HepG2 (cell line): ENCODE results near the gene SCYGR6. TPM values are rescaled to one million over a fixed set of nuclear protein-coding genes. Genes with fewer than 3 reads are reported as not detected.

Source experiments
- ARHGAP35 ChIP-seq: sonication (generic); formaldehyde crosslinking; IDR thresholded peaks from 2 replicates; pipeline ENCODE4 v1.9.0; 2022; ENCODE audit warnings: mild to moderate bottlenecking, inconsistent platforms, moderate library complexity, missing genetic modification reagents, borderline replicate concordance
- ARNT ChIP-seq: fragments of 450-650 bp; IDR thresholded peaks from 2 replicates; pipeline ENCODE4 v1.6.1; 2017
- BCL6 ChIP-seq: IDR thresholded peaks from 2 replicates; pipeline ENCODE4 v1.6.1; 2016; ENCODE audit warnings: missing genetic modification reagents, missing compliant biosample characterization
- BRD4 ChIP-seq: sonication (generic); formaldehyde crosslinking; IDR thresholded peaks from 2 replicates; pipeline ENCODE4 v1.4.0; 2020; ENCODE audit warnings: missing genetic modification reagents
- CC2D1A ChIP-seq: sonication (generic); formaldehyde crosslinking; IDR thresholded peaks from 2 replicates; pipeline ENCODE4 v1.8.1; 2023; ENCODE audit warnings: mild to moderate bottlenecking, missing genetic modification reagents
- GATAD1 ChIP-seq: IDR thresholded peaks from 2 replicates; pipeline ENCODE4 v1.6.1; 2016; ENCODE audit warnings: missing genetic modification reagents, missing compliant biosample characterization
- HOXA7 ChIP-seq: sonication (generic); formaldehyde crosslinking; IDR thresholded peaks from 2 replicates; pipeline ENCODE4 v1.8.1; 2022; ENCODE audit warnings: mild to moderate bottlenecking, missing genetic modification reagents, moderate library complexity
- KLF11 ChIP-seq: IDR thresholded peaks from 2 replicates; pipeline ENCODE4 v1.6.1; 2016; ENCODE audit warnings: missing compliant biosample characterization
- KLF16 ChIP-seq, 2 experiments: sonication (generic) in 1 of 2; formaldehyde crosslinking in 1 of 2; IDR thresholded peaks; 2 replicates each; pipeline versions ENCODE4 v1.6.1 to v1.8.0; 2016 to 2023; ENCODE audit warnings: missing genetic modification reagents in 2 of 2, missing compliant biosample characterization in 1 of 2
- MYNN ChIP-seq: sonication (generic); formaldehyde crosslinking; IDR thresholded peaks from 2 replicates; pipeline ENCODE4 v1.4.0; 2020; ENCODE audit warnings: mild to moderate bottlenecking, low read depth, missing genetic modification reagents
- NFE2L1 ChIP-seq: sonication (generic); formaldehyde crosslinking; IDR thresholded peaks from 2 replicates; pipeline ENCODE4 v1.4.0; 2020; ENCODE audit warnings: missing genetic modification reagents, mild to moderate bottlenecking, borderline replicate concordance
- NR3C1 ChIP-seq: sonication (generic); formaldehyde crosslinking; IDR thresholded peaks from 2 replicates; pipeline ENCODE4 v1.4.0; 2020; ENCODE audit warnings: missing genetic modification reagents
- SOX13 ChIP-seq, 3 experiments: fragments of 450-650 bp in 1 of 3; sonication (generic) in 1 of 3; formaldehyde crosslinking in 1 of 3; IDR thresholded peaks in 2 of 3; conservative IDR thresholded peaks in 1 of 3; 2 replicates each; pipeline versions ENCODE4 v1.5.0 to v1.6.1; 2016 to 2020; ENCODE audit warnings: antibody characterized with exemption in 1 of 3, mild to moderate bottlenecking in 1 of 3, missing compliant biosample characterization in 1 of 3, missing genetic modification reagents in 1 of 3, moderate library complexity in 1 of 3
- SP4 ChIP-seq: sonication (generic); formaldehyde crosslinking; IDR thresholded peaks from 2 replicates; pipeline ENCODE4 v1.8.1; 2023; ENCODE audit warnings: mild to moderate bottlenecking, missing genetic modification reagents
- SP5 ChIP-seq: IDR thresholded peaks from 2 replicates; pipeline ENCODE4 v1.6.1; 2016; ENCODE audit warnings: low read depth, borderline replicate concordance
- THYN1 ChIP-seq: sonication (generic); formaldehyde crosslinking; IDR thresholded peaks from 2 replicates; pipeline ENCODE4 v1.8.1; 2023; ENCODE audit warnings: low read depth, mild to moderate bottlenecking, moderate library complexity, missing genetic modification reagents, borderline replicate concordance
- TSC22D2 ChIP-seq: sonication (generic); formaldehyde crosslinking; IDR thresholded peaks from 2 replicates; pipeline ENCODE4 v1.5.1; 2020; ENCODE audit warnings: missing genetic modification reagents, mild to moderate bottlenecking, borderline replicate concordance
- ZBTB3 ChIP-seq: sonication (generic); formaldehyde crosslinking; IDR thresholded peaks from 2 replicates; pipeline ENCODE4 v1.4.0; 2020; ENCODE audit warnings: low read depth, mild to moderate bottlenecking, moderate library complexity, missing genetic modification reagents, borderline replicate concordance
- ZEB1 ChIP-seq: IDR thresholded peaks from 2 replicates; pipeline ENCODE4 v1.6.1; 2012; ENCODE audit warnings: mild to moderate bottlenecking, low read depth, inconsistent platforms; ENCODE audit not compliant: insufficient replicate concordance
- ZMAT3 ChIP-seq: sonication (generic); formaldehyde crosslinking; conservative IDR thresholded peaks from 2 replicates; pipeline ENCODE4 v1.7.0; 2021; ENCODE audit warnings: missing genetic modification reagents
- ZNF30 ChIP-seq: sonication (generic); formaldehyde crosslinking; IDR thresholded peaks from 2 replicates; pipeline ENCODE4 v1.5.0; 2020; ENCODE audit warnings: mild to moderate bottlenecking, missing genetic modification reagents
- ZNF468 ChIP-seq: sonication (generic); formaldehyde crosslinking; IDR thresholded peaks from 2 replicates; pipeline ENCODE4 v1.8.0; 2022; ENCODE audit warnings: mild to moderate bottlenecking, moderate library complexity, missing genetic modification reagents
- ZNF547 ChIP-seq: sonication (generic); formaldehyde crosslinking; IDR thresholded peaks from 2 replicates; pipeline ENCODE4 v1.5.1; 2020; ENCODE audit warnings: mild to moderate bottlenecking, missing genetic modification reagents
- ZNF550 ChIP-seq: sonication (generic); formaldehyde crosslinking; IDR thresholded peaks from 2 replicates; pipeline ENCODE4 v1.4.0; 2020; ENCODE audit warnings: mild to moderate bottlenecking, missing genetic modification reagents, borderline replicate concordance
- ZSCAN31 ChIP-seq: sonication (generic); formaldehyde crosslinking; IDR thresholded peaks from 2 replicates; pipeline ENCODE4 v1.5.0; 2020; ENCODE audit warnings: low read depth, mild to moderate bottlenecking, missing genetic modification reagents
- polyA plus RNA-seq, 8 experiments: library from polyadenylated mRNA; depleted of rRNA in 3 of 8; stranded (reverse) in 7 of 8; unstranded in 1 of 8; fragments of >200 nt; fragmentation: Illumina TruSeq in 4 of 8; extraction: Trizol in 4 of 8; gene quantifications; 2 replicates each; pipeline versions ENCODE4 v1.2.1 to v1.2.3, GENCODE V29; 2011 to 2016; ENCODE audit warnings: low read depth in 4 of 8, missing spikeins in 1 of 8, mixed read lengths in 1 of 8; ENCODE audit not compliant: insufficient read depth in 1 of 8
- total RNA-seq, 5 experiments: library from RNA; depleted of rRNA; stranded (reverse); fragments of >200 nt; fragmentation: Illumina TruSeq; extraction: Trizol; gene quantifications; 2 replicates each; pipeline ENCODE4 v1.2.3, GENCODE V29; 2016; ENCODE audit warnings: low read depth in 1 of 5
- TF ChIP-seq, protein P1 (sequence below): sonication (generic); formaldehyde crosslinking; IDR thresholded peaks from 2 replicates; pipeline ENCODE4 v1.5.0; 2020; ENCODE audit warnings: mild to moderate bottlenecking, missing genetic modification reagents
- TF ChIP-seq, protein P2 (sequence below): sonication (generic); formaldehyde crosslinking; IDR thresholded peaks from 2 replicates; pipeline ENCODE4 v1.4.0; 2020; ENCODE audit warnings: missing genetic modification reagents, borderline replicate concordance
- TF ChIP-seq, protein P3 (sequence below): IDR thresholded peaks from 2 replicates; pipeline ENCODE4 v1.6.1; 2018; ENCODE audit warnings: missing genetic modification reagents, mild to moderate bottlenecking, missing compliant biosample characterization

SCYGR6 gene
- total and polyA plus RNA-seq, 2 of the 13 experiments (the other 11 are each of a cell fraction or from before 2014, with no cell fraction given): not detected

DNA sequence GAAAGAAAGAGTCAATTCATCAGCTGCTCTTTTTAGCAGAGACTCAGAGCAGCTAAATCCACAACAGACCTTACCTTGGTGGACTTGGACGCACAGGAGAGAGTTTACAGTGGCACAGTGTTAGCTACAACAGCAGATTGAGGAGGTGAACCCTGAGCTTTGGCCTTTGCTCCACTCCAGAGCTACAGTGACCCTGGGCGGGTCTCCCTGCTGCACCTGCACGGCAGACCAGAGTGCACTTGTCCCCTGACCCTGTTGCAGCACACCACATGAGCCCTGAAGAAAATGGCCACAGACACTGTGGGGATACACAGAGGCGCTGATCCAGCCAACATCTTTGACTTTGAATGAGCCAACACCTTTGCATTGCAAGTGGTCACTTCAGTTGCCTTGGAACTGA lies 17.7 kb downstream of the SCYGR6 start (continued):
- TF ChIP-seq ZNF550 (CRISPR knock-in tag) (no peak), SP5 (CRISPR knock-in tag) (peak; percentile 70), ARHGAP35 (no peak), BCL6 (CRISPR knock-in tag) (no peak), NR3C1 (CRISPR knock-in tag) (no peak), MYNN (no peak), ZSCAN31 (CRISPR knock-in tag) (peak; percentile 54; the same call in 1 of the 2 replicates), BRD4 (CRISPR knock-in tag) (no peak), THYN1 (CRISPR knock-in tag) (no peak), ZNF468 (CRISPR knock-in tag) (no peak), ZNF30 (no peak), NFE2L1 (CRISPR knock-in tag) (no peak), ZBTB3 (CRISPR knock-in tag) (no peak), SOX13 (IDR thresholded peaks at IDR 0.05) (no peak), SOX13 (CRISPR knock-in tag; conservative IDR thresholded peaks at IDR 0.05 in 1 of 2, IDR thresholded peaks at IDR 0.05 in 1 of 2) (peak in 1 of 2 experiments; percentile 32; a peak in 1 of 4 replicates), KLF16 (CRISPR knock-in tag; IDR thresholded peaks at IDR 0.05) (no peak), GATAD1 (CRISPR knock-in tag) (no peak), TSC22D2 (CRISPR knock-in tag) (no peak), HOXA7 (no peak), ARNT (no peak), ZEB1 (peak; percentile 73), SP4 (CRISPR knock-in tag) (peak; percentile 44; the same call in 1 of the 2 replicates), CC2D1A (no peak), ZMAT3 (no peak), KLF11 (CRISPR knock-in tag) (no peak), ZNF547 (CRISPR knock-in tag) (no peak)
- TF ChIP-seq, protein P1, sequence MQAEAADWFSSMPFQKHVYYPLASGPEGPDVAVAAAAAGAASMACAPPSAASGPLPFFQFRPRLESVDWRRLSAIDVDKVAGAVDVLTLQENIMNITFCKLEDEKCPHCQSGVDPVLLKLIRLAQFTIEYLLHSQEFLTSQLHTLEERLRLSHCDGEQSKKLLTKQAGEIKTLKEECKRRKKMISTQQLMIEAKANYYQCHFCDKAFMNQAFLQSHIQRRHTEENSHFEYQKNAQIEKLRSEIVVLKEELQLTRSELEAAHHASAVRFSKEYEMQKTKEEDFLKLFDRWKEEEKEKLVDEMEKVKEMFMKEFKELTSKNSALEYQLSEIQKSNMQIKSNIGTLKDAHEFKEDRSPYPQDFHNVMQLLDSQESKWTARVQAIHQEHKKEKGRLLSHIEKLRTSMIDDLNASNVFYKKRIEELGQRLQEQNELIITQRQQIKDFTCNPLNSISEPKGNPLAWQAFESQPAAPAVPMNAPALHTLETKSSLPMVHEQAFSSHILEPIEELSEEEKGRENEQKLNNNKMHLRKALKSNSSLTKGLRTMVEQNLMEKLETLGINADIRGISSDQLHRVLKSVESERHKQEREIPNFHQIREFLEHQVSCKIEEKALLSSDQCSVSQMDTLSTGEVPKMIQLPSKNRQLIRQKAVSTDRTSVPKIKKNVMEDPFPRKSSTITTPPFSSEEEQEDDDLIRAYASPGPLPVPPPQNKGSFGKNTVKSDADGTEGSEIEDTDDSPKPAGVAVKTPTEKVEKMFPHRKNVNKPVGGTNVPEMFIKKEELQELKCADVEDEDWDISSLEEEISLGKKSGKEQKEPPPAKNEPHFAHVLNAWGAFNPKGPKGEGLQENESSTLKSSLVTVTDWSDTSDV (CRISPR knock-in tag): no peak
- TF ChIP-seq, protein P2, sequence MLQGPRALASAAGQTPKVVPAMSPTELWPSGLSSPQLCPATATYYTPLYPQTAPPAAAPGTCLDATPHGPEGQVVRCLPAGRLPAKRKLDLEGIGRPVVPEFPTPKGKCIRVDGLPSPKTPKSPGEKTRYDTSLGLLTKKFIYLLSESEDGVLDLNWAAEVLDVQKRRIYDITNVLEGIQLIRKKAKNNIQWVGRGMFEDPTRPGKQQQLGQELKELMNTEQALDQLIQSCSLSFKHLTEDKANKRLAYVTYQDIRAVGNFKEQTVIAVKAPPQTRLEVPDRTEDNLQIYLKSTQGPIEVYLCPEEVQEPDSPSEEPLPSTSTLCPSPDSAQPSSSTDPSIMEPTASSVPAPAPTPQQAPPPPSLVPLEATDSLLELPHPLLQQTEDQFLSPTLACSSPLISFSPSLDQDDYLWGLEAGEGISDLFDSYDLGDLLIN (CRISPR knock-in tag): no peak
- TF ChIP-seq, protein P3, sequence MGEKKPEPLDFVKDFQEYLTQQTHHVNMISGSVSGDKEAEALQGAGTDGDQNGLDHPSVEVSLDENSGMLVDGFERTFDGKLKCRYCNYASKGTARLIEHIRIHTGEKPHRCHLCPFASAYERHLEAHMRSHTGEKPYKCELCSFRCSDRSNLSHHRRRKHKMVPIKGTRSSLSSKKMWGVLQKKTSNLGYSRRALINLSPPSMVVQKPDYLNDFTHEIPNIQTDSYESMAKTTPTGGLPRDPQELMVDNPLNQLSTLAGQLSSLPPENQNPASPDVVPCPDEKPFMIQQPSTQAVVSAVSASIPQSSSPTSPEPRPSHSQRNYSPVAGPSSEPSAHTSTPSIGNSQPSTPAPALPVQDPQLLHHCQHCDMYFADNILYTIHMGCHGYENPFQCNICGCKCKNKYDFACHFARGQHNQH (CRISPR knock-in tag): 0 out of 2 replicates have a peak, but pooled peaks have one; percentile 30
